Activated CD4-positive, alpha-beta T cell treated with anti-CD3 and anti-CD28 coated beads, Interleukin-2, amount 50 U/mL, for 4 hours (primary cell): ENCODE data around the gene PSMD8.
A peak's percentile ranks its signal among the peaks of the same experiment; 100 is the strongest.
"Not testable (repeated sequence)": the region's sequence is repeated elsewhere in the genome, so short reads cannot be mapped to it uniquely, and the experiment has no call there.

Experiments used
- DNase-seq, 2 experiments: peaks; one replicate each; pipeline ENCODE4 v3.0.0-alpha.2; 2020

Gene PSMD8

DNA sequence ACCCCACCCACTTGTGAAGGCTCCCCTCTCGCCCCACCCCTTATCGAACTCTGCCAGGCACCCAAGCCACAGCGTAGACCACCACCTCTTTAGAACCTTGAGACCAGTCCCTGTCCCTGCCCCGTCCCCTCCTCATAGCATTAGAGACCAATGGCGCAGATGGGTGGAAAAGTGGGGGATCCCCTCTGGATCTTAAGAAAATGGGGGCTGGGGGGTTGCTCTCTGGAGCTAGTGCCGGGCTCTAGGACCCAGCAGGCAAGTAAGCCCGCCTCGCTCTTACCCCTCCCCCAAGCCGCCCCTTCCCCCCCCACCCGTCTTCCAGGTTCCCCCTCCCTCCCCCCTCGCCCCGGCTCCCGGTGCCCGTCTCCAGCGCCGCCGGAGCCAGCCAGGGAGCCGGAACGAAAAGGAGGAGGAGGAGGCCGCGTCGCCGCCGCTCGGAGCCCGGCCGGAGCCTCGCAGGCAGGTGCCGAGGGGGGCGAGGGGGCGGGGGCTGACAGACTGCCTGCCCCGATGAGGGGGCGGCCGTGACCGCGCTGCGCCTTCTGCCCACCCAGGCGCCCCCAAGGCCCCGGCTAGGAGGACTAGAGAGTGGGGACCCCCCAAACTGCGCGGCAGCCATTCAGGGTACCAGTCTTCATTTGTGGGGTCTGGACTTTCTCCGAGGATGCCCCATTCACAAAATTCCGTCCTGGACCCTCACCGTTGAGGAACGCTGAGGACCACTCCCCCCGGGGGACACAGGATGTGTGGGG lies 14.2 kb downstream of the PSMD8 start, which contains the start of gene SPRED3:
Gene SPRED3 (plus strand): TSS at position 349 of the 752 bp plus-strand sequence. CDS start 1,606 bp downstream, outside the sequence.
- DNase-seq: no peak

DNA sequence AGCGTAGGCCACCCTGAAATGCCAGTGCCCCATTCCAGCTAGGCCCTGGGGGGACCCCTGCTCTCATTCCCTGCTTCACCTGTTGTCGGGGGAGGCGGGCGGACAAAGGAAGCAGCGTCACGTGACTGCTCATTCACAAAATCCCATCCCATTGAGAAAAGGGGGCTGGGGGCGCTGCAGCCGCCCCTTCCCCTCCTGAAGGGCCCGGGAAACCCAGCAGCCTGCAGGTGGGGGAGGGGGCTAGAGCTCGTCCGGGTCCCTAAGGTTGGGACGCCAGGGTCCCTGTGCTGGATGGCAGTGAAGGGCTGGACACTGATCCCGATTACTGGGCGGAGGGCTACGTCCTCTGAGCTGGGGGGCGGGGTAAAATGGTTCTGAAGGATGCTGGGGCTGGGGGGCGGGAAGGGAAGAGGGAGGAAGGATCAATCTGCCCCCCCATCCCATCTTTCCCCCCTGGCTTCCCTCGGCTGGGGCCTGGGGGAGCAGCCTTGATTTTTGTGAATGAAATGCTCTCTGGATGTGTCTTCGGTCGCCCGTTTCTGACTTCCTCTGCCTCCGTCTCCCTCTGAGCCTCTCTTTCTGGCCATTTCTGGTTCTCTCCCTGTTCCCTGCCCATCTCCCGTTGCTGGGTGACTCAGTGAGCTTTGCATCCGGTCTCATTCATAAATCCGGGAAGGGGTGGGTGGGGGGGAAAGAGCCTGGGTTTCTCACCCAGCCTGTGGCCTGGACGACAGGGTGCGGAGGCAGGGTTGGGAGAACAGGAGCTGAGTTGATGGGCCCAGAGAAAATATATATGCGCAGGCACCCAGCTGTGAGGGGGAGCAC lies 14.9 kb downstream of the PSMD8 start:
- DNase-seq: no peak

DNA sequence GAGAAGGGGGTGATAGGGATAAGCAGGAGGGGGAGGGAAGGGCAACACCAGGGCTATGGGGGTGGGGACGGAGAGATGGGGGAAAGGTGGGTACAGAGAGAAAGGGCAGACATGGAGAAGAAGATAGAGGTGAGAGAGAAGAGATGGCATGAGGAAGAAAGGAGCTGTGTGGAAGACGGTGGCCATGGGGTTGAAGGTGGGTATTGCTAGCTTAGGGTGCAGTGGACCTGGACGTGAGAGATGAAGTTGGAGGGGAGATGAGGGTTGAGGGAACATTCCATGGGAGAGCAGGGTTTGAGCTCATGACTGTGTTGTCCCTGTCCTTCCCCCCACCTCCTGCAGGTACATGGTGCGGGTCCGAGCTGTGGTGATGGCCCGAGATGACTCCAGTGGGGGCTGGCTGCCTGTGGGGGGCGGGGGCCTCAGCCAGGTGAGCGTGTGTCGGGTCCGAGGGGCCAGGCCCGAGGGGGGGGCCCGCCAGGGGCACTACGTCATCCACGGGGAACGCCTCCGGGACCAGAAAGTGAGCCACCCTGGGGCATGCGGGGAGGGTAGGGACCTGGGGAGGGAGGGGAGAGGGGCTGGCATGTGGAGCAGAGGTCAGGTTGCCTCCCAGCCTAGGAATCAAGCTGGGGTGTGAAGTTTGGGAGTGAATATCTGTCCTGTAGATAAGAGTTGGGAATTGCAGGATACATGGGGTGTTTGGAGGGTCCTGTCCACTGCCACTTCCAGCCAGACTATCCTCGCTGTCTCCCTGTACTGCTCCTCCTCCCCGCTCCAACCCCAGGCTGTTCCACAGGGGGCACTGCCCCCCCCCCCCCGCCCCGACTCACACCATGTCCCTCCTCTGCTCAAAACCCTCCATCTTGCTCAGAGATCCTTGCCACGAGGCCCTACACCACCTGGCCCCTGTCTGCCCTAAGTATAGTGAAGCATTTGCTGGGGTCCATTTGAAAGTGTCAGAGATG lies 15.9 kb downstream of the PSMD8 start:
- no peak for DNase-seq

- DNase-seq: no peak
These were observed 17.6 kb downstream of the PSMD8 start for GRCh38 chr19:38391911-38392464.

DNA sequence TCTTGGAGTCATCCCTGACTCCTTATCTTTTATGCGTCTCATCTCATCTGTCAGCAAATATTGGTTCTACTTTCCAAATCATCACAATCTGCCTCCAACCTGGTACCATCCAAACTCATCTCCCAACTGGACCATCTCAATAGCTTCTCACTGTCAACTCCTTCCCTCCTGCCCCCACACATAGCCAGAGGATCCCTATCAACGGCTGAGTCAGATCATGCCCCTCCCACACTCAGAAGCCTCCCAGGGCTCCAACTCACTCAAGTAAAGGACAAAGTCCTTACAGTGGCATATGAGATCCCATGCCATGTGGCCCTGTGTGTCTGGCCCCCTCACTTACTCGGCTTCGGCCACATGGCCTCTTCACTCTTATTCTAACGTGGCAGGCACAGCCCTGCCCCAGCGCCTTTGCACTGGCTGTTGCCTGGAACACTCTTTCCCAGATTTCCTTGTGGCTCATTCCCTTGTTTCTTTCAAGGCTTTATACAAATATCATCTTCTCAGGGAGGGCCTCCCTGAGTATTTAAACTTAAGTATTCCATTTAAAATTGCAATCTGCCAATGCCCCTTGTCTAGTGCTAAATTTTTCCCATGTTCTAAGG lies 18.4 kb downstream of the PSMD8 start:
- DNase-seq: no peak

DNA sequence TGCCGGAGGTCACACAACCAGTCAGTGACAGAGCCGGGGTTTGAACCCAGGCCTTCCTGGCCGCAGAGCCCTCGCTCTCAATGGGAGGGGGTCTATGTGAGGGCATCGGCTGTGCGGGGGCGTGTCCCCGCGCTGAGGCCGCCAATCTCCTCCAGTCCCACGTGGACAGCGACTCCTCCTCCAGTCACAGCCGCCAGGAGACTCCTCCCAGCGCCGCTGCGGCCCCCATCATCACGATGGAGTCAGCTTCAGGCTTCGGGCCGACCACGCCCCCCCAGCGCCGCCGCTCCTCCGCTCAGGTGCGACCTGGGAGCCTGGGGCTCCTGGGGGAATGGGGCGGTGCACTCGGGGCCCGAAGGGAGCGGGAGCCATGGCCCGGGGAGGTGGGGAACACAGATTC lies 20.1 kb downstream of the PSMD8 start:
- DNase-seq: peak; percentile 60 to 68

DNA sequence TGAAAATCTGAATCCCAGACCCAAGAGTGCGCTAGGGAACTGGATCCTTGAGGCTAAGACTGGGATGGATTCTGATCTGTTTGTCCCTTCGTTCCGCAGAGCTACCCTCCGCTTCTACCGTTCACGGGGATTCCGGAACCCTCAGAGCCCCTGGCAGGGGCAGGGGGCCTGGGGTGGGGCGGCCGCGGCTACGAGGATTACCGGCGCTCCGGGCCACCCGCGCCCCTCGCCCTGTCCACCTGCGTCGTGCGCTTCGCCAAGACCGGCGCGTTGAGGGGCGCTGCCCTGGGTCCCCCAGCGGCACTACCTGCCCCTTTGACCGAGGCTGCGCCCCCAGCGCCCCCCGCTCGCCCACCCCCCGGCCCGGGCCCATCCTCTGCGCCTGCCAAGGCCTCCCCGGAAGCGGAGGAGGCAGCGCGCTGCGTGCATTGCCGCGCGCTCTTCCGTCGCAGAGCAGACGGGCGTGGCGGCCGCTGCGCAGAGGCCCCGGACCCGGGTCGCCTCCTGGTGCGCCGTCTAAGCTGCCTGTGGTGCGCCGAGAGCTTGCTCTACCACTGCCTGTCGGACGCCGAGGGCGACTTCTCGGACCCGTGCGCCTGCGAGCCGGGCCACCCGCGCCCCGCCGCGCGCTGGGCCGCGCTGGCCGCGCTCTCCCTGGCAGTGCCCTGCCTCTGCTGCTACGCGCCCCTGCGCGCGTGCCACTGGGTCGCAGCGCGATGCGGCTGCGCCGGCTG lies 21.2 kb downstream of the PSMD8 start:
- peak in 1 of 2 experiments; percentile 29 for DNase-seq

DNA sequence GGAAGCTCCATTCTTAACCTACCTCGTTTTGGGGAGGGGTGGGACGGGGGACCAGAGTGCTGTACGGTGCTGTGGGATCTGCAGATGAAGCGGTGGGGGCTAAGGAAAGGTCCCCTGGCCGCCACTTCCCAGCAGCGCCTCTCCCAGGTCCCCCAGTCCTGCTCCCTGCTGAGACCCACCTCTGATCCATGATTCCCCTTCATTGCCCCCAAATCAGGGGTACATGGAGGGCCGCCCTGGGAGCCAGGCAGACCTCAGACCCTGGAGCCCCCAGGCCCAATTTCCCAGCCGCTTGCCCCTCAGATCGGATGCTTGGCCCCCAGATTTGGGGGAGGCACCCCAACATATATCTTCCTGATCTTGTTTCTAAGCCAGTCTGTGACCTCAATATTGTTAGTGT lies 24.7 kb downstream of the PSMD8 start:
- DNase-seq: no peak

DNA sequence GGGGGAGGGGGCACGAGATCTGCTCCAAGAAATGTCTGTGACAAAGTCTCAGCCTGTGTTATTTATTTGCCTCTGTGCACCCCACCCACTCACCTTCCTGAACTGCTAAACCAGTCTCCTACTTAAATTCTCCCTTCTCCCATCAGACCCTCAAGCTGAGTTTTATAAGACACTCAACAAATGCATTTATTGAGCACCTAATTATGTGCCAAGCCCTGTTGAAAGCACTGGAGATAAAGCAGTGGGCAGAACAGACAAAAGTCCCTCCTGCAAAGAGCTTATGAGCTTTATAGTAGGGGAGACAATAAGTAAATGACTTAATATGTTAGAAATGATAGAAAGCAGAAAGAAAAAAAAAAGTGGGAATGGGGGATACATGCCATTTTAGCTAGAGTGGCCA lies 25.2 kb downstream of the PSMD8 start:
- no peak for DNase-seq

- DNase-seq: no peak
These were observed 26.0 kb downstream of the PSMD8 start for GRCh38 chr19:38400361-38400760.

DNA sequence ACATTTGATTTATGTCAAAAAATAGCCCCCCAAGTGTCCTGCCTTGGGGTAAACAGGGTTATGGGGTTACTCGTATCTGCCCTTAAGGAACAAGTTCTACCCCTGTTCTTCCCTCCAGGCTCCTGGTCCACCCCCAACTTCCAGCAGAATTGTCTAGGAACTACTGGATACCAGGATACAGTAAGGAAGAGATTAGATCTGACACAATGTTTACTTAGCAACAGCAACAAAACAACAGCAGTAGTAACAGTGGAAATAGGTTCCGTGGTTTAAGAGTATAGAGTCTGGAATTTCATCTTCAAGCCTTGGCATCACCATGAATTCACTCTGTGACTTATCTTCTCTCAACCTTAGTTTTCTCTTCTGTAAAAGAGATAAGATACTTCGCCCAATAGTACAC lies 26.8 kb downstream of the PSMD8 start:
- DNase-seq: no peak

- DNase-seq: no peak
These were observed 28.2 kb downstream of the PSMD8 start for GRCh38 chr19:38402623-38402966.

GRCh38 chr19:38402967-38403674 lies 28.8 kb downstream of the PSMD8 start, which contains the start of gene FAM98C:
Gene FAM98C, plus strand, starts transcription at chr19:38403093. Its CDS starts 61 bp downstream, at chr19:38403154.
- DNase-seq: peak; percentile 96

DNA sequence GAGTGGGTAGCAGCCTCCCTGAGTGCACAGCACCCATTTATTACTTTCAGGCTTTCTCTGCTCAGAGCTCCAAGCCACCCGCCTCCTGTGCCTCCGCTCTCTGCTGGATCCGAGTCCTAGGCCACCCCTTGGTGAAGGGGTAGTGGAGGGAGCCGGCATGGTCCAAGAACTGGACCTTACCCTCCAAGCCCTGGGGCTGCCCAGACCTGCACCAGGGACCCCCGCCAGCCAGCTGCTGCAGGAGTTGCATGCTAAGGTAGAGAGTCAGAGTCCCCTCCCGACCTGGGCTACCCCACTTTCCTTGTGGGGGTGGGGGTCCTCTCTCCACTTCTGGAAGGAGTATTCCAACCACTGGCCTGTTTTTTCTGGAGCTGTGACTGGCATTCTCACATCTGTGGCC lies 30.5 kb downstream of the PSMD8 start:
- no peak for DNase-seq

GRCh38 chr19:38405276-38405675 lies 30.9 kb downstream of the PSMD8 start:
- no peak for DNase-seq

GRCh38 chr19:38409631-38410133 lies 35.3 kb downstream of the PSMD8 start:
- no peak for DNase-seq

- DNase-seq: not testable (repeated sequence)
These were observed 36.0 kb downstream of the PSMD8 start for GRCh38 chr19:38410407-38410806.

DNA sequence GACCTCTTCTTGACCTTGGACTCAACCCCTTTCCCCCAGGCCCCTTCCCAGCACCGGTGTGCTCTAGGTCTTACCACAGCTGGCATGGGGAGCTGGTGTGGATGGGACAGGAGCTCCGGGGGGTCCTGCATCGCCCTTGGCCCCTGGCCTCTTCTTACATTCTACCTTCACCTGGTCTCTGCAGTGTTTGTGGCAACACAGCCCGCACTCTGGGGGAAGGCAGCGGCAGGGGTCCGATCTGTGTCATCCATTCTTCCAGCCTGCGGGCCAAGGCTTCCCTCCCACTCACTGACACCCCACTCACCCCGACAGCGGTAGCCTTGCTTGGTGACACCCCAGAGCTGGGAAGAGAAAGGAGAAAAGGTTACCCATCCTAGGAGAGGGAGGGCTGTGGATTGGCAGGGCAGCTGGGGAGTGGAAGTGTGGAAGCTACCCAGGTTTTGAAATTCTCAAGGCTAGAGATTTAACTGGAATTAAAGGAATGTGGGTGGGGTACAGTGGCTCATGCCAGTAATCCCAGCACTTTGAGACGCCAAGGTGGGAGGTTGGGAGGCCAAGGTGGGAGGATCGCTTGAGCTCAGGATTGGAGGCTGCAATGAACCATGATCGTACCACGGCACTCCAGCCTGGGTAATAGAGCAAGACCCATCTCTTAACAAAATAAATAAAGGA lies 36.8 kb downstream of the PSMD8 start:
- no peak for DNase-seq

- DNase-seq: not testable (repeated sequence)
These were observed 37.5 kb downstream of the PSMD8 start for GRCh38 chr19:38411898-38412297.

- no peak for DNase-seq
These were observed 38.1 kb downstream of the PSMD8 start for GRCh38 chr19:38412491-38412890.
